OCI-LY1 (cell line): ENCODE measurements around the gene ASCC2.

ENCODE experiments used
- H2AFZ ChIP-seq: fragments of 200-600 bp; sonication (generic), shearing (Covaris generic); 2 replicates; pipeline ENCODE4 v1.6.0; 2014; ENCODE audit warnings: antibody characterized with exemption, mild to moderate bottlenecking, low read length
- H3F3A ChIP-seq: fragments of 200-600 bp; sonication (generic), shearing (Covaris generic); 2 replicates; pipeline ENCODE4 v1.6.0; 2014; ENCODE audit warnings: mild to moderate bottlenecking, antibody characterized with exemption, low read length, moderate library complexity; ENCODE audit not compliant: insufficient read depth
- H3K27ac ChIP-seq: fragments of 200-600 bp; sonication (generic); 2 replicates; pipeline ENCODE4 v1.5.1; 2014; ENCODE audit warnings: low read length, mixed run types, mild to moderate bottlenecking, low read depth; ENCODE audit not compliant: poor library complexity, severe bottlenecking
- H3K27me3 ChIP-seq: fragments of 200-600 bp; sonication (generic); 2 replicates; pipeline ENCODE4 v1.6.0; 2014; ENCODE audit warnings: antibody characterized with exemption, mild to moderate bottlenecking, low read length, moderate library complexity; ENCODE audit not compliant: insufficient read depth
- H3K36me3 ChIP-seq: fragments of 200-600 bp; sonication (generic); 2 replicates; pipeline ENCODE4 v1.6.1; 2014; ENCODE audit warnings: mild to moderate bottlenecking, antibody characterized with exemption, low read length, moderate library complexity, mixed read lengths; ENCODE audit not compliant: insufficient read depth
- H3K4me1 ChIP-seq: fragments of 200-600 bp; sonication (generic); 2 replicates; pipeline ENCODE4 v1.5.1; 2014; ENCODE audit warnings: mild to moderate bottlenecking, low read length, moderate library complexity; ENCODE audit not compliant: insufficient read depth, severe bottlenecking
- H3K4me2 ChIP-seq: fragments of 200-600 bp; sonication (generic), shearing (Covaris generic); 2 replicates; pipeline ENCODE4 v1.6.1; 2014; ENCODE audit warnings: low read length
- H3K4me3 ChIP-seq: fragments of 200-600 bp; sonication (generic); 2 replicates; pipeline ENCODE4 v1.5.1; 2014; ENCODE audit warnings: low read length, low read depth, mild to moderate bottlenecking, mixed read lengths; ENCODE audit not compliant: poor library complexity, severe bottlenecking
- H3K79me2 ChIP-seq: fragments of 200-600 bp; shearing (Covaris generic); 2 replicates; pipeline ENCODE4 v1.6.1; 2016; ENCODE audit warnings: mixed run types, low read length, mixed read lengths; ENCODE audit not compliant: insufficient read depth
- H3K9ac ChIP-seq: fragments of 200-600 bp; sonication (generic), shearing (Covaris generic); 2 replicates; pipeline ENCODE4 v1.6.1; 2014; ENCODE audit warnings: mild to moderate bottlenecking, low read length, mixed read lengths
- H3K9me2 ChIP-seq: fragments of 200-600 bp; sonication (generic), shearing (Covaris generic); 2 replicates; pipeline ENCODE4 v1.6.1; 2014; ENCODE audit warnings: low read depth, mild to moderate bottlenecking, low read length, mixed read lengths
- H3K9me3 ChIP-seq: fragments of 200-600 bp; shearing (Covaris generic); 2 replicates; pipeline ENCODE4 v1.6.1; 2014; ENCODE audit warnings: low read length, mixed read lengths
- H4K20me1 ChIP-seq: fragments of 200-600 bp; sonication (generic), shearing (Covaris generic); 2 replicates; pipeline ENCODE4 v1.6.0; 2016; ENCODE audit warnings: mild to moderate bottlenecking, low read length; ENCODE audit not compliant: insufficient read depth
- CTCF ChIP-seq: fragments of 200-600 bp; sonication (generic), shearing (Covaris generic); IDR thresholded peaks from 2 replicates; pipeline ENCODE4 v1.5.1; 2017; ENCODE audit warnings: mild to moderate bottlenecking, antibody characterized with exemption, low read length, moderate library complexity, mixed read lengths
- EZH2 ChIP-seq: fragments of 200-600 bp; sonication (generic), shearing (Covaris generic); IDR thresholded peaks from 2 replicates; pipeline ENCODE4 v1.8.0; 2017; ENCODE audit warnings: borderline replicate concordance, mixed run types, mild to moderate bottlenecking, antibody characterized with exemption, low read length, moderate library complexity, mixed read lengths

The ASCC2 gene

GRCh38 chr22:29762263-29762662 is 75.8 kb downstream of the ASCC2 start:
- H3K36me3 ChIP-seq, result no peaks in the 10 kb centered on the region
- H3K79me2 ChIP-seq, result no peaks in the 10 kb centered on the region
- no peaks in the 10 kb centered on the region for H3K9me2 ChIP-seq
- H2AFZ ChIP-seq, result no peak overlapping the region
- H3K27ac ChIP-seq, result no peak overlapping the region
- H4K20me1 ChIP-seq, result no peaks in the 10 kb centered on the region
- H3K4me1 ChIP-seq, result peaks cover 9% of the 10 kb centered on the region
- H3K4me2 ChIP-seq, result no peak overlapping the region
- TF ChIP-seq EZH2 (no peak), CTCF (no peak)
- no peaks in the 10 kb centered on the region for H3F3A ChIP-seq
- no peak overlapping the region for H3K9ac ChIP-seq
- H3K4me3 ChIP-seq, result no peak overlapping the region
- no peaks in the 10 kb centered on the region for H3K27me3 ChIP-seq
- H3K9me3 ChIP-seq, result no peaks in the 10 kb centered on the region

GRCh38 chr22:29758959-29759358 is 79.1 kb downstream of the ASCC2 start:
- H3K4me2 ChIP-seq, result no peak overlapping the region
- no peaks in the 10 kb centered on the region for H3K9me3 ChIP-seq
- no peaks in the 10 kb centered on the region for H3K27me3 ChIP-seq
- no peak overlapping the region for H2AFZ ChIP-seq
- H3K4me1 ChIP-seq, result no peaks in the 10 kb centered on the region
- H3K79me2 ChIP-seq, result no peaks in the 10 kb centered on the region
- no peaks in the 10 kb centered on the region for H4K20me1 ChIP-seq
- H3F3A ChIP-seq, result no peaks in the 10 kb centered on the region
- H3K9ac ChIP-seq, result no peak overlapping the region
- no peaks in the 10 kb centered on the region for H3K9me2 ChIP-seq
- no peak overlapping the region for H3K27ac ChIP-seq
- H3K36me3 ChIP-seq, result no peaks in the 10 kb centered on the region
- no peak overlapping the region for H3K4me3 ChIP-seq
- TF ChIP-seq CTCF (no peak), EZH2 (no peak)

GRCh38 chr22:29758068-29758622 is 79.9 kb downstream of the ASCC2 start:
- Histone ChIP-seq H3K4me3 (no peak overlapping the region), H3K4me2 (no peak overlapping the region), H3K4me1 (no peaks in the 10 kb centered on the region), H3K36me3 (no peaks in the 10 kb centered on the region), H3K9me2 (no peaks in the 10 kb centered on the region), H3K9me3 (no peaks in the 10 kb centered on the region), H3F3A (no peaks in the 10 kb centered on the region), H3K27ac (no peak overlapping the region), H3K9ac (no peak overlapping the region), H2AFZ (no peak overlapping the region), H3K27me3 (no peaks in the 10 kb centered on the region), H3K79me2 (no peaks in the 10 kb centered on the region), H4K20me1 (no peaks in the 10 kb centered on the region)
- TF ChIP-seq EZH2 (no peak), CTCF (no peak)
